Measurements from ENCODE around the gene UBE2V1. TPM values are rescaled to one million over a fixed set of nuclear protein-coding genes. Genes with fewer than 3 reads are reported as not detected.

The UBE2V1 gene
- total RNA-seq, 1 experiment from 2014 or later = 119 TPM

DNA sequence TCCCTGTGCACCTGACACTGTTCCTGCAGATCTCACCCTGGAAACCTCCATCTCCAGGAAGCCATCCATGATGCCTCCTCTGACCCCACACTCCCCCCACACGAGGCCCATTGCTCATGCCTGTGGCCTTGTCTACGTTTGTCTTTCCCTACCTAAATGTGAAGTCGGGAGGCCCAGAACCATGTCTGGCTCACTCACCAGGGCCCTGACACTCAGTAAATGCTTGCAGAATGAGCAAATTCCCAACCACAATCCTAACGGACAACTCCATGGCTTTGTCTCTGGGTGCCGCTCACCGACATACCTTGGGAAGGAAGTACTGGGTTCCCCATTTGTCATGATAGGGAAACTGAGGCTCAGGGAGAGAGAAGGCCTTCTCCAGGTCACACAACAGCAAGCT lies 33.3 kb upstream of the UBE2V1 start:
- intact Hi-C loops (cut with micrococcal nuclease) = no loop called here
- Histone ChIP-seq H3K79me2 (ENCODE audit: low read length) (peaks cover 96% of the 10 kb centered on the region), H3F3A (ENCODE audit: low read length, unreplicated experiment) (no peaks in the 10 kb centered on the region), H3K9me2 (replicated peaks; ENCODE audit: low read length) (no peaks in the 10 kb centered on the region), H4K20me1 (ENCODE audit: low read length) (no peaks in the 10 kb centered on the region), H2AFZ (ENCODE audit: low read length) (no peak overlapping the region), H3K36me3 (ENCODE audit: low read depth, low read length) (peaks cover 45% of the 10 kb centered on the region), H3K4me1 (ENCODE audit: insufficient read depth, low read length) (peaks cover 53% of the 10 kb centered on the region), H3K4me2 (ENCODE audit: low read length) (peak overlapping the region; percentile 70), H3K9me3 (ENCODE audit: low read length) (no peaks in the 10 kb centered on the region), H3K9ac (ENCODE audit: low read length) (peak overlapping the region; percentile 58), H3K27me3 (ENCODE audit: low read length) (no peaks in the 10 kb centered on the region), H3K27ac (ENCODE audit: low read length) (peak overlapping the region; percentile 87), H3K4me3 (ENCODE audit: low read length) (no peak overlapping the region; the same call in 1 of the 2 replicates)
- TF ChIP-seq, protein P1, sequence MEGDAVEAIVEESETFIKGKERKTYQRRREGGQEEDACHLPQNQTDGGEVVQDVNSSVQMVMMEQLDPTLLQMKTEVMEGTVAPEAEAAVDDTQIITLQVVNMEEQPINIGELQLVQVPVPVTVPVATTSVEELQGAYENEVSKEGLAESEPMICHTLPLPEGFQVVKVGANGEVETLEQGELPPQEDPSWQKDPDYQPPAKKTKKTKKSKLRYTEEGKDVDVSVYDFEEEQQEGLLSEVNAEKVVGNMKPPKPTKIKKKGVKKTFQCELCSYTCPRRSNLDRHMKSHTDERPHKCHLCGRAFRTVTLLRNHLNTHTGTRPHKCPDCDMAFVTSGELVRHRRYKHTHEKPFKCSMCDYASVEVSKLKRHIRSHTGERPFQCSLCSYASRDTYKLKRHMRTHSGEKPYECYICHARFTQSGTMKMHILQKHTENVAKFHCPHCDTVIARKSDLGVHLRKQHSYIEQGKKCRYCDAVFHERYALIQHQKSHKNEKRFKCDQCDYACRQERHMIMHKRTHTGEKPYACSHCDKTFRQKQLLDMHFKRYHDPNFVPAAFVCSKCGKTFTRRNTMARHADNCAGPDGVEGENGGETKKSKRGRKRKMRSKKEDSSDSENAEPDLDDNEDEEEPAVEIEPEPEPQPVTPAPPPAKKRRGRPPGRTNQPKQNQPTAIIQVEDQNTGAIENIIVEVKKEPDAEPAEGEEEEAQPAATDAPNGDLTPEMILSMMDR (conservative IDR thresholded peaks at IDR 0.05; ENCODE audit: low read depth, low read length) = no peak
- no peak for TF ChIP-seq EZH2 (IDR thresholded peaks at IDR 0.05; ENCODE audit: low read length, unreplicated experiment)
- no peak for TF ChIP-seq EZH2phosphoT487 (IDR thresholded peaks at IDR 0.05; ENCODE audit: borderline replicate concordance, low read length)
- ATAC-seq (no peak), DNase-seq (no peak)
- ChIA-PET CTCF (no interaction called here), POLR2A (ENCODE audit: unreplicated experiment) (no interaction called here)
- no TSS peak for BruUV-seq (replicated peaks)

DNA sequence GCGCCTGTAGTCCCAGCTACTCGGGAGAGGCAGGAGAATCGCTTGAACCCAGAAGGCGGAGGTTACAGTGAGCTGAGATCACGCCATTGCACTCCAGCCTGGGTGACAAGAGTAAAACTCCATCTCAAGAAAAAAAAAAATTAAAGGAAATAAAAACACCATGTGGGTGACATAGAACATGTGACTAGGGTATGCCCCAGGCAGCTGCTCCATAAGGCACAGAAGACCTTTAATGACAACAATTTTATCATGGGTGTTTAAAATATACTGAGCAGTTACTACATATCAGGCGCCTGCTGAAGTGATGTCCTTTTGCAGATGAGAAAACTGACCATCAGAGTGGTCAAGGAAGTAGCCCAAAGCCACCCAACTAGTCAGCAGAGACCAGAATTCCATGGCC lies 32.6 kb upstream of the UBE2V1 start:
- Histone ChIP-seq H3K79me2 (ENCODE audit: low read length) (peaks cover 96% of the 10 kb centered on the region), H3K9me2 (replicated peaks; ENCODE audit: low read length) (no peaks in the 10 kb centered on the region), H3K27me3 (ENCODE audit: low read length) (no peaks in the 10 kb centered on the region), H3F3A (ENCODE audit: low read length, unreplicated experiment) (no peaks in the 10 kb centered on the region), H3K9ac (ENCODE audit: low read length) (no peak overlapping the region), H3K27ac (ENCODE audit: low read length) (no peak overlapping the region), H3K4me1 (ENCODE audit: insufficient read depth, low read length) (peaks cover 46% of the 10 kb centered on the region), H4K20me1 (ENCODE audit: low read length) (no peaks in the 10 kb centered on the region), H3K9me3 (ENCODE audit: low read length) (no peaks in the 10 kb centered on the region), H3K4me2 (ENCODE audit: low read length) (no peak overlapping the region), H3K4me3 (ENCODE audit: low read length) (no peak overlapping the region), H2AFZ (ENCODE audit: low read length) (no peak overlapping the region), H3K36me3 (ENCODE audit: low read depth, low read length) (peaks cover 51% of the 10 kb centered on the region)
- intact Hi-C loops (cut with micrococcal nuclease) = no loop called here
- DNase-seq = no peak
- ATAC-seq = no peak
- CTCF ChIA-PET = no interaction called here
- no TSS peak for BruUV-seq (replicated peaks)
- POLR2A ChIA-PET (ENCODE audit: unreplicated experiment) = no interaction called here
- TF ChIP-seq EZH2phosphoT487 (IDR thresholded peaks at IDR 0.05; ENCODE audit: borderline replicate concordance, low read length) = no peak
- TF ChIP-seq, protein P1 (conservative IDR thresholded peaks at IDR 0.05; ENCODE audit: low read depth, low read length) = no peak
- TF ChIP-seq EZH2 (IDR thresholded peaks at IDR 0.05; ENCODE audit: low read length, unreplicated experiment) = no peak

- Histone ChIP-seq H3K36me3 (ENCODE audit: low read depth, low read length) (peaks cover 56% of the 10 kb centered on the region), H3K4me1 (ENCODE audit: insufficient read depth, low read length) (peaks cover 35% of the 10 kb centered on the region), H3K4me3 (ENCODE audit: low read length) (no peak overlapping the region), H3K9me2 (replicated peaks; ENCODE audit: low read length) (no peaks in the 10 kb centered on the region), H4K20me1 (ENCODE audit: low read length) (no peaks in the 10 kb centered on the region), H3K79me2 (ENCODE audit: low read length) (peaks cover 95% of the 10 kb centered on the region), H3K27ac (ENCODE audit: low read length) (peak overlapping the region; percentile 66), H3K27me3 (ENCODE audit: low read length) (no peaks in the 10 kb centered on the region), H3K9ac (ENCODE audit: low read length) (peak overlapping the region; percentile 42), H2AFZ (ENCODE audit: low read length) (no peak overlapping the region), H3F3A (ENCODE audit: low read length, unreplicated experiment) (no peaks in the 10 kb centered on the region), H3K9me3 (ENCODE audit: low read length) (no peaks in the 10 kb centered on the region), H3K4me2 (ENCODE audit: low read length) (peak overlapping the region; percentile 45)
- ATAC-seq = peak; percentile 19
- intact Hi-C loops (cut with micrococcal nuclease) = no loop called here
- ChIA-PET CTCF (interaction anchor here (0.6 kb wide), 2 partner anchors 24 to 500 kb away, joined by 3 to 4 read pairs; no protein-coding TSS in a partner anchor), POLR2A (ENCODE audit: unreplicated experiment) (interaction anchor here (0.5 to 1.5 kb wide), 3 partner anchors 10 to 334 kb away, joined by 3 to 8 read pairs (median 3); no protein-coding TSS in a partner anchor)
- BruUV-seq (replicated peaks) = no TSS peak
- DNase-seq = peak; percentile 73
- TF ChIP-seq EZH2 (IDR thresholded peaks at IDR 0.05; ENCODE audit: low read length, unreplicated experiment) (no peak), EZH2phosphoT487 (IDR thresholded peaks at IDR 0.05; ENCODE audit: borderline replicate concordance, low read length) (no peak)
- TF ChIP-seq, protein P1 (conservative IDR thresholded peaks at IDR 0.05; ENCODE audit: low read depth, low read length) = no peak
Measured at GRCh38 chr20:50144362-50144761, 31.4 kb upstream of the UBE2V1 start.
